CD4-positive, alpha-beta T cell treated with Interleukin-15 for 4 hours (primary cell): ENCODE measurements around the gene C1QTNF5.

ENCODE experiments used
- DNase-seq: peaks from one replicate; pipeline ENCODE4 v3.0.0-alpha.2; 2020; ENCODE audit warnings: low spot score

The C1QTNF5 gene

DNA sequence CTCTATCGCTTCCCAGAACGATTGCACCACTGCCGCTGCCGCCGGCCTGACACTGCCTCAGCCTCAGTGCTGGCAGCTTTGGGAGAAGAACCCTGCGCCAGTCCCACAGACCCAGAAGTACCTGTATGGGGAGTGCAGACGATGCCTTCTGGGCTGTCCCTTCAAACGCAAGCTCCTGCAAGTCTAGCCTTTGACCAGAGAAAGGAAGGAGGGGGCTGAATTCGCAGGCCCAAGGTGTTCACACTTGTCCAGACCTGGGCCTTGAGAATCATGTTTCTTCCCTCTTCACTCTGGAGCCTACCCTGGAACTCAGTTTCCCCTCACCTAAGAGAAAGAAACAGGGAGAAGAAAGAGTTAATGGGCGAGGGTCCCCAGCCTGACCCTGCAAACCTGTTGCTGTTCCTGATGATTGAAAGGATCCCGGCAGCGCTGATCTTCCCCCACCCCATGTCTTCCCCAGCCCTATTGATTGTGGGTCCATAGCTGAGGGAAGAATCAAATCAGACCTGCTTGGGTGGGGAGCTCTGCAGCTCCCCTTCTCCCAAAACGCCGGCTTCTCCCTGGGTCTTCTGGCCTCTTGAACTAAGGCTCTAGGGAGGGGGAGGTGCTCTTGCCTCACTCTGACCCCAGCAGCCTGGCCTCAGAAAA lies 23.0 kb downstream of the C1QTNF5 start:
- no peak for DNase-seq

DNA sequence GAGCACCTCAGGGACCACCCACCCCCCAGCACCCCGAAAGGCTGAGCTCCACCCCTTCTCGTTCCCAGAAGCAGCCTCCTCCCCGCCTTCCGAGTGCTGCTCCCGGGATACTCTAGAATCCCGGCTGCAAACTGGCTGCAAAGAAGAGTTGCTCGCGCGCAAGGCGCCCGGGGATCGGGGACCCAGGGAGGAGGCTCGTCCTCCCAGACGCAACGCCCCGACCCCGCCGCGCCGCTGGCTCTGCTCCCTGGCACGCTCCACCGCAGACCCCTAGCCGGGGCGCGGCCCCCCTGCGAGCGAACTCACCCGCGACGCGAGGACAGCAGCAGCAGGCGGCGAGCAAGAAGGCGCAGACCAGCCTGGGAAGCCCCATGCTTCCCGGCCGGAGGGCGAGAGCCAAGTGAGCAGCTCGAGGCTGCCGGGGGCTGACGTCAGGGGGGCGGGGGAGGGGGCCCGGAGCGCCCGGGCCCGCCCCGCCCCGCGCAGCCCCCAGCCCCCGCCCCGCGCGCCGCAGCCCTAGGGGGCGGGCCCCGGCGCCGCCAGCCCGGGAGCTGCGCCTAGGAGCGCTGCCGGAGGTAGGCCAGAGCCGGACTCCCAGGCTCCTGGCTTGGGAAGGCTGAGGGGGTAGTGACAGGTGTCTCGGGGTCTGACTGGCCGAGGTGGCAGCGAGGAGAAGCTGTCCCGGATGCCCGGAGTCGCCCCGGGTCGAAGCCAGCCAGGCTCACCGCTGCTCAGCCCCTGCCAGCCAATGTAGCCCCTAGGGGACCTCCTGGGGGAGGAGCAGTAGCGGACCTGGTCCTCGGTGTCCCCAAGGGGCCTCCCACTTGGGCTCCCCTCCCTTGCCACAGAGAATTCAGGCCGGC lies 23.7 kb downstream of the C1QTNF5 start, which contains the start of gene MCAM:
Gene MCAM (minus strand): TSS at position 402 of the 863 bp plus-strand sequence. CDS start 29 bp downstream, at position 373.
- DNase-seq = no peak

DNA sequence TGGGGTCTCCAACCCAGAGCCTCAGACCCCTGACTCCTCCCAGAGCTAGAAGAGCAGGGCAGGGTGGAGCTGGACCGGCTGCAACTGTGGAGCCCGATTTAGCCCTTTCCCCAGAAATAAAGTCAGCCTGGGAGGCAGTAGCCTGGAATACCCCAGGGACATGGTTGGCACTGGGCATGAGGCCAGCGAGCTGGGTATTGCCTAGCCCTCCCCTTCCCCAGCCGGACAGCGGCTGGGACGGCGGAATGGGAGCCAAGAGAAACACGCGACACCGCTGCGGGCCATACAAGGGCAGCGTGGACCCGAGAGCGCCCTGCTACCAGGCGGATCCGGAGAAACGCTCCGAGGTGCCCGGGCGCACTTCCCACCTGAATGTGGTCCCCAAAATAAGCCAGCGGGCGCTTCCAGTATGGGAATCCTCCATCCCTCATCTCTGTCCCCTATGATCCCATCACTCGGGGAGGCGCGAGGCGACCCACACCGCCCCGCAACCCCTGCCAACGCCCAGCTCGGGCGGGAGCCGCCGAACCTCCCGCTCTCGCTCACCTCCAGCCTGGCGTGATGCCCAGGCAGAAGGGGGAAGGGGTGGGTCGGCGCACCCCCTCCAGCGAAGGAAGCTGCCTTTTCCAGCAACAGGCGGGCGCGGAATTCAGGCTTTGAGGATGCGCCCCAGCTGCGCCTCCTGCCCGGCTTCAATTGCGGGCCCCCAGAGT lies 24.5 kb downstream of the C1QTNF5 start:
- DNase-seq = no peak

DNA sequence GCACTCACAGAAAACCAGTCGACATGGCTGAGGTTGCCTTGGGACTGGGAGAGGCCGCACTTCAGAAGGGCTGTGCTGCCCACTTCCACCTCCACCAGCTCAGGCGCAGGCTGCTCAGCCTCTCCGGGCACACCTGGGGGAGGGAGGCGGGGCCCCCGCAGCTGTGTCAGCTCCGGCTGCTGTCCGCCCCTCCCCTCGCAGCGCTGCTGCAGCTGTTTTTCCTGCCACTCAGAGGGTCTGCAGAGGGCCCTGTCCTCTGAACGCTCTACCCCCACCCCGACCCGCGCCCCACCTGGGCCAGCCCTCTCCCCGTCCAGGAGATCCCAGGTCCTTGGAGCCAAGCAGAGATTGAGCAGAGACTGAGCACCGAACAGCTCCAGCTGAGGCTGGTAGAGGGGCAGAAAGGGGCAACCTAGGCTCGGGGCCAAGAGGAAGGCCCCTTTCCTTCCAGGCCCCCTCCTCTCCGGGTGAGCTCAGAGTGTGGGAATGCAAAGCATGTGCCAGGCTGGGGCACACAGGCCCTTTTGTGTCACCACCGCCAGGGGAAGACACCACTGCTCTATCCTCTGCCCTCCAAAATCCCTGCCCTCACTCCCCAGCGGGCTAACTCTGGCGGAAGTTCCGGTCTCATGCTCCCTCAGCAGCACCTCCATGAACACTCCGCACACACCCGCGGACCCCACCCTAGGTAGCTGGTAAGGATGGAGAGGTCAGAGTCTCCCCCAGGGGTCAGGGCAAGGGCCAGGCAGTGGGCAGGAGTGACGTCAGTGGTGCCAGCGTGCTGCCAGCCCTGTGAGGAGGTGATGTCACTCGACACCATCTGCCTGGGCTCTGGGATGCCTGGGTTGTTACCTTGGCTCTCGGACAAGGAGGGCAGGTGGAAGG lies 25.3 kb downstream of the C1QTNF5 start:
- DNase-seq = peak; percentile 25

DNA sequence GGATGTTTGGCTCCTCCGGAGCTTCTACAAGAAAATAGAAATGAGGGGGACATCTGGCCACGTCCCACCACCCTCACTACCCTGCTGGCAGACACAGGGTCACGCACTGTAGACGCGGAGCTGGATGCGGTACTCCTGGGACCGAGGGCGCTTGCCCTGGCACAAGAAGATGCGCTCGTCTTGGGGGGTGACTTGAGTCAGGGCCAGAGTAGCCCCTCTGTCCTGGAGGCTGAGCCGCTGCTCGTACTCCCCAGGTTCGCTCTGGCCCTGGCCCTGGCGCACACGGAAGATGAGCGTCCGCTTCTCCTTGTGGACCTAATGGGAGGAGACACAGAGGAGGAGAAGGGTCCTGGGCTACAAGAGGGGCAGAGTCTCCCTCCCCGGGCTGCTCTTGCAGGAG lies 26.0 kb downstream of the C1QTNF5 start:
- no peak for DNase-seq

DNA sequence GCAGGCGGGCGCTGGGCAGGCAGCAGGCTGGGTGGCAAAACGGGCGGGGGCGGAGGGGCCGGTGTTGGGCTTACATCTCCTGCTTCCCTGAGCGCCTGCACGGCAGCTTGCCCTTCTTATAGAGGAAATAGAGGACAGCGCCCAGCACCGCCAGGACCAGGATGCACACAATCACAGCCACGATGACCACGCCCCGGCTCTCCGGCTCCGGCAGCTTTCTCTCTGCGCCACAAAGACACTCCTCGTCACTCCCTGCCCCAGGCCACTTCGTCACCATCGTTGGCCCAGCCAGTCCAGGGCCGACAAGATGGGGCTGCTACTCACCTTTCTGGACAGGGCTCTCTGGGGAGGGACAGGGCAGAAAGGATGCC lies 30.0 kb downstream of the C1QTNF5 start:
- no peak for DNase-seq

DNA sequence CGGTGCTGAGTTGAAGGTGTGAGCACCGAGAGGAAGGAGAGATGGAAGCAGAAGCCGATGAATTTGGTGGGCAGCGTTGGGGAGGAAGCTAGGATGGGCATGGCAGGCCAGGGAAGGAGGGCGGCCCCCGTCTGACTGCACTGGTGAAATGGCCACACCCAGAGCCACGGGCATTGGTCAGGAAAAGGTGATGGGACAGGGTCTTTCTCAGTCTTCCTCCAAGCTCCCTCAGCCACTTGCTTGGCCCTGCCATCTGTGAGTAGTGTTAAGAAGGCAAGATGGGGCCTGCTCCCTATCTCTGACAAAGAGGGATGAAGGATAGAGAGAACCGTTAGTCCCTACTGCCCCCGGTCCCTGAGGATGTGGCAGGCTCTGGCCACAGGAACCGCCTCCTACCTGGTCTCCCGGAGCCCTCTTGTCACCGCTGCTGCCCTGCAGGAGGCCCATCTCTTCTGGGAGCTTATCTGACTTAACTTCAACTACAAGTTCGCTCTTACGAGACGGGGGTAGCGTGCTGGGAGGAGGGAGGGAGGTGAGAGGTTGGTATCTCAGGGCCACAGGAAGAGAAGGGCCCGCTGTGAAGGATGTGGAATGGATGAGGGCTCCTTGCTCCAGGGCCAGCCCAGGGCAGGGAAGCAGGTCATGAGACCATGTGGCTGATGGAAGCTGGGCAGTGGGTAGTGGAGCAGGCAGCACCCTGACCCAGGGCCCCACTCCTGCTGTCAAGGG lies 30.6 kb downstream of the C1QTNF5 start:
- DNase-seq = no peak

- no peak for DNase-seq
Measured at GRCh38 chr11:119309411-119309810, 31.3 kb downstream of the C1QTNF5 start.

- no peak for DNase-seq
Measured at GRCh38 chr11:119307974-119308373, 32.7 kb downstream of the C1QTNF5 start.

- no peak for DNase-seq
Measured at GRCh38 chr11:119307219-119307618, 33.5 kb downstream of the C1QTNF5 start.

DNA sequence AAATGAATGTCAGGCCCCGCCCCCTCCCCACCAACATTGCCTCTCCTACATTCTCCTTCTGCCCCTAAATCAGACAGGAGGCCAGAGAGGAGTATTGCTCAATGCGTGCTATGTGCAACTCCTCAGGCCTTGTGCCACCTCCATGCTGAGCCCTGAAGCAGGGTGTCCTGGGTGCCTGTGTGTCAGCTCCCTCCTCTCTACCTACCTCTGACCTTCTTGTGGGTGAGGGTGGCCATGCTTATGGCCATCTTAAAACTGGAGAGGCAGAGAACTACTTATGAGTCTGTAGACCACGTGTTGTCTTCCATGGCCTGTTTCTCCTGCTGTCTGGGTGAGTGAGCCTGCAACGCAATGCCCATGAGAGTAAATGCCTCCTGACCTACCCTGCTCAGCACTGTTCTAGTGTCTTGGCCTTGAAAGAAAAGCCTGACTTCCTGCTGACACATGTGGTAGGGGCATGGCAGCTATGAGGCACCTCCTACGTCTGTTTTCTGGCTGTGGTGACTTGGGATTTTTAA lies 34.3 kb downstream of the C1QTNF5 start:
- DNase-seq = no peak

DNA sequence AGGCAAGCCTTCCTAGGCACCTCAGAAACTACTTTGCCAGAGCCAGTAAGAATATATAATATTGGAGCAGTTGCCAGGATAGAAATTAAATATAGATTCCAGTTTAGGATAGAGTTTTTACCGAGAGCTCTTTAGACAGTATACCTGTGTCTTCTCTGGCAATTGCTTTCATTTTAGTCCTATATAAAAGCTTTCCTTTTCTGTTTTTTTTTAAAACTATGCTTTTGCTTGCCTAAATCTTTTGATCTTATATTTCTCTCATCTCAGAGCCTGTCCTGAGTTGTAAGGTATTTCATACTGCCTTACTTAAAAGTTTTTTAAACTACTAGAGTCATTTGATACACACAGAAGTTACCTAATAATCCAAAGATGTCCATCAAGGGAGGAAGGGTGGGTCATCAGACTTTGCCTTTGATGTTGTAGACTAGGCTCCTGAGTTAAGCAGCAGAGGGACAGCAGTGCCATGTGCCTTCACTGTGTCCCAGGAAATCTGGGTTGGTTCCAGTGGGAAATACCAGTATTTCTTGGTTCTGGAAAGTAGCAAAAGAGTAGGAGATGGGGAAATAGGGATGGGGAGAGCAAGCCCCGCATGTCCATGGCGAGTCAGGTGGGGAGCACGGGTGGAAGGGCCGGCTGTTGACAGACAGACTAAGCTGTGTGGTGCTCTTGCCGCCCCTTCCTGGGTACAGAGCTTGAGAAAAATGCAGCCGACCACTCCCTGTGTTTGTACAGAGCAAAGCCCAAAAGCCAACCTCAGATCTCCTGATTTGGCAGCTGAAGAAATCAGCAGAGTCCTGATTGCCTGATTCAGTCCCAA lies 34.9 kb downstream of the C1QTNF5 start:
- DNase-seq = no peak

DNA sequence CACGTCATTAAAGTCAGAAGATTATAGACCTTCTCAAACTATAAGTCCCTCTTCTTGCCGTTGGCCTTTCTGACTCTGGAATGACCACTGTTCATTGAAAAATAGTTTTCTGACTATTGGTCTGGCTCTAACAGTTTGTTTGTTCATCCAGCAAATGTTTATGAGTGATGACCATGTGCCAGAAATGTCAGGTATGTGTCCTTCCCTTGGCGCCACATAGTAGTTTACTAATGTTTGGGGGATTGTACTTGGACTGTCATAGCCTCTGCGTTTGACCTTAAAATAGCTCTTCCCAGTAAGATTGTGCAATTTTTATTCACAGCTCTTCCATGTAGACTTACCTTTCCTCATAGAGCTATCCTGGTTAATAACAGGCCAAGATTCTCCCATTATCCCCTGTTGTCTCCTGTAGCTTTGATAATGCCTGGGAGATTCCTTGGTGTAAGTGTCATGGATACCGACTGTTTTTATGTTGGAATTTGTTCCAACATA lies 37.4 kb downstream of the C1QTNF5 start:
- no peak for DNase-seq

- no peak for DNase-seq
Measured at GRCh38 chr11:119300198-119300964, 40.3 kb downstream of the C1QTNF5 start.

- DNase-seq = no peak
Measured at GRCh38 chr11:119299416-119299815, 41.3 kb downstream of the C1QTNF5 start.

GRCh38 chr11:119298726-119299125 lies 42.0 kb downstream of the C1QTNF5 start:
- DNase-seq = no peak

DNA sequence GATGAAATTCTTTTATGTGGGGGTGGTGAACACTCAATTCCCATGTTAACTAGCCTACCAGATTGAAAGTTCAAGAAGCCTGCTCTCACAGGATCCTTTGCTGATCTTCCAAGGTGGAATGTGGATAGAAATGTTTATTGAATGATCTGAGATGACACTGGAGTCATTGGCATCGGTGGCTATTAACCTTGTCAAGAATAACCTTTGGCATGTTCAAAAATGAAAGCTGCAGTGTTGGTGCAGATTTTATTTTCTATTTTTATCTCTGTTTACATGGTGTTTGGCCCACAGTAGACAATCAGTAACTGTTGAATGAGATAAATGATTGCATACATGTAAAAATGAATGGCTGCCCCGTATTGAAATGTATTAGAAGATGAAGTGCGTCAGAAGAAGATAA lies 42.7 kb downstream of the C1QTNF5 start:
- DNase-seq = no peak

GRCh38 chr11:119295178-119295577 lies 45.5 kb downstream of the C1QTNF5 start:
- no peak for DNase-seq

GRCh38 chr11:119293461-119293860 lies 47.2 kb downstream of the C1QTNF5 start:
- DNase-seq = no peak
